GM19452 (cell line): ENCODE data around the gene MRPS9.

Source experiments
- ATAC-seq: cut with Tn5 transposase; IDR thresholded peaks from one replicate; pipeline ENCODE4 v1.9.1; 2021; ENCODE audit not compliant: unreplicated experiment

MRPS9 gene

GRCh38 chr2:105078906-105079495 is 41.1 kb downstream of the MRPS9 start:
- ATAC-seq, result no peak

GRCh38 chr2:105080461-105080860 is 42.6 kb downstream of the MRPS9 start:
- no peak for ATAC-seq

GRCh38 chr2:105081006-105081601 is 43.2 kb downstream of the MRPS9 start:
- no peak for ATAC-seq

GRCh38 chr2:105082107-105082506 is 44.2 kb downstream of the MRPS9 start:
- ATAC-seq, result no peak

GRCh38 chr2:105085525-105085924 is 47.7 kb downstream of the MRPS9 start:
- no peak for ATAC-seq

GRCh38 chr2:105087273-105087672 is 49.4 kb downstream of the MRPS9 start:
- ATAC-seq, result no peak

GRCh38 chr2:105090091-105090490 is 52.2 kb downstream of the MRPS9 start:
- no peak for ATAC-seq

- no peak for ATAC-seq
Observed at GRCh38 chr2:105092797-105093196, 54.9 kb downstream of the MRPS9 start.

GRCh38 chr2:105099153-105099552 is 61.3 kb downstream of the MRPS9 start:
- no peak for ATAC-seq

GRCh38 chr2:105100046-105100840 is 62.4 kb downstream of the MRPS9 start:
- ATAC-seq, result no peak

- no peak for ATAC-seq
Observed at GRCh38 chr2:105102001-105102400, 64.1 kb downstream of the MRPS9 start.

GRCh38 chr2:105102963-105103421 is 65.1 kb downstream of the MRPS9 start:
- ATAC-seq, result no peak

GRCh38 chr2:105103481-105103880 is 65.6 kb downstream of the MRPS9 start:
- no peak for ATAC-seq

- no peak for ATAC-seq
Observed at GRCh38 chr2:105104208-105104731, 66.4 kb downstream of the MRPS9 start.

- ATAC-seq, result no peak
Observed at GRCh38 chr2:105110295-105110829, 72.5 kb downstream of the MRPS9 start.

GRCh38 chr2:105111365-105112150 is 73.7 kb downstream of the MRPS9 start:
- ATAC-seq, result no peak

- no peak for ATAC-seq
Observed at GRCh38 chr2:105112345-105112744, 74.5 kb downstream of the MRPS9 start.

- ATAC-seq, result no peak
Observed at GRCh38 chr2:105113616-105114291, 75.9 kb downstream of the MRPS9 start.

- ATAC-seq, result no peak
Observed at GRCh38 chr2:105114551-105114950, 76.7 kb downstream of the MRPS9 start.

GRCh38 chr2:105116348-105116747 is 78.5 kb downstream of the MRPS9 start:
- ATAC-seq, result no peak
